Inflammatory macrophage treated with lipopolysaccharide for 1 hour (primary cell): Measurements from ENCODE around the gene RYR2.
"Not testable (repeated sequence)": the region's sequence is repeated elsewhere in the genome, so short reads cannot be mapped to it uniquely, and the experiment has no call there.

Experiments used
- DNase-seq, 2 donors: peaks; one replicate each; pipeline ENCODE4 v3.0.0-alpha.2; 2020 to 2022

Gene RYR2

DNA sequence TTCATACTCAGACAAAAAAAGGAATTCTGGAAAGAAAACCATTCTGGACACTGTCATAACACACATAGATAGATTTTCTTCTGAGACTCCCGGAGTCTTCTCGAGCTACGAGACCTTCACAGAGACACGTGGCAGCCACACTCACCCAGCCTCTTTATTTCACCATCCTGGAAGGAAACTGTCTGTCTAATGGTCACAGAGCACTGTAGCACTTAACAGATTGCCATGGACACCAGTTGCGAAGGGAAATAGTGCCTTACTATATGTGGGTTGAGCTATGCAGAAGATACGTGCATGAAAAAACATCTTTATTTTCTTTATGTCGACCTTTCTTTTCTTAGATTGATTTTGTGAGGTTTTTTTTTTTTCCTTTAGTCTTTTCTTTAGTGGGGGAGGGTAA lies 790.9 kb downstream of the RYR2 start:
- DNase-seq: no peak

- DNase-seq: no peak
Observed at GRCh38 chr1:237834048-237834447, 792.1 kb downstream of the RYR2 start.

GRCh38 chr1:237834461-237834860 lies 792.5 kb downstream of the RYR2 start:
- DNase-seq: no peak

- no peak for DNase-seq
Observed at GRCh38 chr1:237838320-237838719, 796.3 kb downstream of the RYR2 start.

- no peak for DNase-seq
Observed at GRCh38 chr1:237838904-237839534, 797.0 kb downstream of the RYR2 start.

DNA sequence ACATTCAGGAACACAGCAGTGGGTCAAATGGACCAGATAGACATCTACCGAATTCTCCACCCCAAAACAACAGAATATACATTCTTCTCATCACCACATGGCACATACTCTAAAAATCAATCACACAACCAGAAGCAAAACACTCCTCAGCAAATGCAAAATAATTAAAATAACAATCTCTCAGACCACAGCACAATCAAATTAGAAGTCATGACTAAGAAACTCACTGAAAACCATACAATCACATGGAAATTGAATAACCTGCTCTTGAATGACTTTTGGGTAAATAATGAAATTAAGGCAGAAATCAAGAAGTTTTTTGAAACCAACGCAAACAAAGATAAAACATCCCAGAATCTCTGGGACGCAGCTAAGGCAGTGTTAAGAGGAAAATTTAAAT lies 799.5 kb downstream of the RYR2 start:
- DNase-seq: no peak

- not testable (repeated sequence) for DNase-seq
Observed at GRCh38 chr1:237843516-237843915, 801.5 kb downstream of the RYR2 start.

- peak; percentile 45 to 70 for DNase-seq
Observed at GRCh38 chr1:237851210-237851845, 809.3 kb downstream of the RYR2 start.

GRCh38 chr1:237852342-237852741 lies 810.4 kb downstream of the RYR2 start:
- no peak for DNase-seq

DNA sequence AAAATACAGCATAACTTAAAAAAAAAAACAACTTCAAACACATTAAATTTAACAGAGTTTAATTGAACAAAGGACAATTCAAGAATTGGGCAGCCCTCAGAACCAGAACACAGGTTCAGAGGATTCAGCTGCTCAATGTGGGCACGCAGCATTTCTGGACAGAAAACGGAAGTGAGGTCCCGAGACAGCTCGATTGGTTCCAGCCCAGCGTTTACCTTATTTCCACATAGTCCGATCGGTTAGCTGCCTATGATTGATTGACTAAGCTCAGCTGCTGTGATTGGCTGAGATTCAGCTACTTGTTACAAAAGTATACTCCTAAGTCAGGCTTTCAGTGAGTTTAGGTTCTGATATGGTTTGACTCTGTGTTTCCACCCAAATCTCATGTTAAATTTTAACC lies 815.5 kb downstream of the RYR2 start:
- DNase-seq: no peak

- DNase-seq: no peak
Observed at GRCh38 chr1:237858992-237859391, 817.0 kb downstream of the RYR2 start.

- peak; percentile 24 to 55 for DNase-seq
Observed at GRCh38 chr1:237861944-237862343, 820.0 kb downstream of the RYR2 start.

DNA sequence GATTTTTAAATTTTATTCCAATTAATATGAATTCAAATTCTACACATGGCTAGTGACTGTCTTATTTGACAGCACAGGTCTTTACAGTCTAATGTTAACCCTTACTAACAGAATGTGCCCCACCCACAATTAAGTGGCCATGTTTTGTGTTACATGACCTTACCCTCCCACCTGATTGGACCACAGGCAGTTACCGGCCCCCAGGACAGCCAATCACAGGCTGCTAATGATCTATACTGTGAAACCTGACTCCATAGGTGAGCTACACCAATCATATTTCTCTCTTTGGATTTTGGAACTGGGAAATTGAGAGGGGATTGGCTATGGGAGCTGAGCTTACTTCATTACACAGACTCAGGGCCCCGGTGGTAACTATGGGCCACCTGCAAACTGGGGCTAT lies 821.2 kb downstream of the RYR2 start:
- DNase-seq: no peak

DNA sequence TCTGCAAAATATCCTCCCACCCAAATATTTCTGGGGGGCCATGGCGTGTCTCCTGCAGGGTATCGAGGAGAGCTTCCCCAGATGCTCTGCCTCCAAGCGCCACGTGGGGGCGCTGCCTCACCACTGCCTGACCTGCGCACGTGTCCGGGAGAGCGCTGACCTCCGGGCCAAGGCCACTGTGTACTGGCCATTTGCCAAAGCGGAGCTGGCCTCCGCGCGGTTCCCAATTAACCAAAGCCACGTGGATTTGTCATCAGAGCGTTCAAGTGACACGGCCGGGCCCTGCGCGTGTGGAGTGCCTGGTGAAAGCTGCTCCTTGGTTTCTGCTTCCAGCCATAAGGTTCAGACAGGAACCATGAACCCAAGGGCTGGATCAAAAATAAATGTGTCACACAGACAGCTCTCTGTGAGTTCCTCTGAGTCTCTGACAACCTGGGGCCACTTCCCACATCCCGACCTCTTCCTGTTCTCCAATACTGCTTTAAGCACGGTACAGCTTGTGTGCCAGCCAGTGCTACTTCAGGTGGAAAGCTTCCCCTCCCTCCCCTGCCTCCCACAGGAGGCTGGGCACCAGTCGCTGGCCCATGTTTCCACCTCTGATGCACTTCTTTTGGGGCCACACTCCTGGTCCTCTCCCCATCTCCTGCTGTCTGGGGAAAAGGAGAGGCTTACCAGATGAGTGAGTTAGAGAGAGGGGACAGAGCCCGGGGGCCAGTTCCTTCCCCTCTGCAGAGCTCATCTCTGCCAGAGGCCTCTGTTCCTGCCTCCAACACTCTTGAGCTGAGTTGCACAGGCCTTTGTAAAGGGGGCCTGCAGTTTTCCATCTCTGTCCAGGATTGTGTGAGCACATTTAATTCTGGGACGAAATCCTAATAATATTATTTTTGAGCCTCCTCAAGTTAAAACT lies 822.6 kb downstream of the RYR2 start:
- peak; percentile 23 to 70 for DNase-seq

- DNase-seq: no peak
Observed at GRCh38 chr1:237867380-237867888, 825.5 kb downstream of the RYR2 start.

GRCh38 chr1:237868817-237869600 lies 827.0 kb downstream of the RYR2 start:
- no peak for DNase-seq

DNA sequence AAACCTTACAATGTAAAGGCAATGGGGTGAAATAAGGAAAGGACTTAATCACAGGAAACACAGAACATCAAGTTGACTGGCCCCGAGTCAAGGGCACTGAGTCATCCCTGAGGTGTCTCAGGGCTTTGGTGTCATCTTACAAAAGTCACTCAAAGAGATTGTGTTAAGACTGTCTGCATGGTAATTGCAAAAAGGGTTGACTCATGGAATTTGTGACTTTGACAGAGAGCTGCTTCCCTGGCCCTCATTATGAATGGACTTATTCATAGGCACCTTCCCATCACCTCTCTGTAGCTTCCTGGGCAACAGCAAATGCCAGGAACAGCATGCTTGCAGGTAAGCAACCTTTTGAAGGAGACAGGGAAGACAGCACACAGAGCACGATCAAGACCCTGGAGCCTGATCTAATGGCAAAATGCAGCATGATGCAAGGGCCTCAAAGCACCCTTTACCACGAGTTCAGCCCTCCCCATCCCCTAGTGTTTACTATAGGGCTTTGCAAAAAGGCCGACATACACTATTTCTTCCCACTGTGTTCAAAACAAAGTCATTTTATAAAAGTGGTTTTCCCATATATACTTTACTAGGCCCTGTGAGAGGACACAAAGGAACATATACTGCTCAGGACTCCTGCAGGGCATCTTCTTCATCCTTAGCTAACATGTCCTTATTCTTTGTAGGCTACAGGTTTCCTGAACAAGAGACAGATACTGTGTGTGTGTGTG lies 831.7 kb downstream of the RYR2 start:
- DNase-seq: no peak

DNA sequence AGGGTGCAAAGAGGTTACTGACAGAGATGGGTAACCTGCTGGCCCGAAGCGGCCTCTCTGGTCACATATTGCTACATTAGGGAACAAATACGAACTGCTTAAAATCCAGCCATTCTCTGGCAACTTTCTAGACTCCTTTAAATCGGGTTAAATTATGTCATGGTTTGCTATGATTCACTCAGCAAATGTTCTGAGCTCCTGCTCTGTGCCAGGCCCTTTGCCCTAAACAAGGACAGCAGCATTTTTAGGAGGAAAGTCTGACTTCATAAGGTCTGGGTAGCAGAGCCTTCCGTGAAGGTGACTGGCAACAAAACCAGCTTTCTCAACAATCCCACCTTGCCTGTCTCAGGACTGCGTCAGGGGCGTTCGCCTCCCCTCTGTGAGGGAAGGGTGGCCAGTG lies 833.3 kb downstream of the RYR2 start:
- DNase-seq: no peak

DNA sequence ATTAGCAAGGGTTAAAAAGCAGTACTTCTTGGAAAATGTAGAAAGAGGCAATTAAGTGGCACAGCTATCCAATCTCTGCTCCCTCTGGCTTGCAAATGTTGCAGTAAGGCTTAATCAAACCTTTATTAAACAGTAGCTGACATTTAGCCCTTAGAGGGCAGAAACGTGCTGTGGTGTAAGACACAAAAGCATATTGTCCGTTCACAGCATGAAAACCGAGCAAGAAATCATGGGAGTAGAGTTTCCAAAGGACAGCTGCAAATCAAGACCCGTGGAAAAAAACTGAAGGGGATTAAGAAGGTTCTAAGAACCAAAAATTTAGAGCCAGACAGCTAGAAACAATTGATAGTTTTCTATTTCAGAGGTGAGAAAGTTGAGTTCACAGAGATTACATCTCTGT lies 835.6 kb downstream of the RYR2 start:
- DNase-seq: no peak

DNA sequence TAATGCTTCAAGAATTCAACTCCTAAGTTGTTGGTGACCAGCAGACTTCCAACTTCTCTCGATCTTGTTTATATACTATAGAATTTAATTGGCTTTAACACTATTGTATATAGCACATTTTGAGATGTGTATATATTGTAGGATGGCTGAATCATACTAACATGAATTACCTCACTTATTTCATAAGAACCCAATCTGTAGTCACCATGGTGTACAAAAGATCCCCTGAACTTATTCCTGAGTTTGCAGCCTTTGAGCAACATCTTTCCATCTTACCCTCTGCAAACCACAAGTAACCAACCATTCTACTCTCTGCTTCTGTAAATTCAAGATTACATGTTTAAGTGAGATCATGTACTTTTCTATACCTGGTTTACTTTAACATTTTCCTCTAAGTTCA lies 836.4 kb downstream of the RYR2 start:
- DNase-seq: no peak

DNA sequence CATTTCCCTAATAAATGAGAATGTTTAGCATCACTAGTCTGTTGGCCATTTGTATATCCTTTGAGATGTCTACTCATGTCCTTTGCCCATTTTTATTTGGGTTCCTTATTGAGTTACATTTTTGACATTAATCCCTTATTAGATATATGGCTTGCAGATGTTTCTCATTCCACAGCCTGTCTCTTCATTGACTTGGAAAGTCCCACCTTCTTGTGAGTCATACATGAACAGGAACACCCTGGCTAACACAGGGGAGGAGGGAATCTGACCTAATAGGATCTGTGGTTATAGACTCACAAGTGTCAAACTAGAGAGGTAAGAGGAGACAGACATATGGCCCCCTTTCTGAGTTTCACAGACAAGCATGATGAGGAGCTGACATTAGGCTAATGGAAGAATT lies 837.2 kb downstream of the RYR2 start:
- no peak for DNase-seq
